GM18511 (cell line): Measurements from ENCODE around the gene CDK10.
A peak's percentile ranks its signal among the peaks of the same experiment; 100 is the strongest.
"Not testable (repeated sequence)": the region's sequence is repeated elsewhere in the genome, so short reads cannot be mapped to it uniquely, and the experiment has no call there.

Source experiments
- ATAC-seq: cut with Tn5 transposase; IDR thresholded peaks from one replicate; pipeline ENCODE4 v1.9.1; 2021; ENCODE audit warnings: mild to moderate bottlenecking, moderate library complexity; ENCODE audit not compliant: unreplicated experiment

The CDK10 gene

DNA sequence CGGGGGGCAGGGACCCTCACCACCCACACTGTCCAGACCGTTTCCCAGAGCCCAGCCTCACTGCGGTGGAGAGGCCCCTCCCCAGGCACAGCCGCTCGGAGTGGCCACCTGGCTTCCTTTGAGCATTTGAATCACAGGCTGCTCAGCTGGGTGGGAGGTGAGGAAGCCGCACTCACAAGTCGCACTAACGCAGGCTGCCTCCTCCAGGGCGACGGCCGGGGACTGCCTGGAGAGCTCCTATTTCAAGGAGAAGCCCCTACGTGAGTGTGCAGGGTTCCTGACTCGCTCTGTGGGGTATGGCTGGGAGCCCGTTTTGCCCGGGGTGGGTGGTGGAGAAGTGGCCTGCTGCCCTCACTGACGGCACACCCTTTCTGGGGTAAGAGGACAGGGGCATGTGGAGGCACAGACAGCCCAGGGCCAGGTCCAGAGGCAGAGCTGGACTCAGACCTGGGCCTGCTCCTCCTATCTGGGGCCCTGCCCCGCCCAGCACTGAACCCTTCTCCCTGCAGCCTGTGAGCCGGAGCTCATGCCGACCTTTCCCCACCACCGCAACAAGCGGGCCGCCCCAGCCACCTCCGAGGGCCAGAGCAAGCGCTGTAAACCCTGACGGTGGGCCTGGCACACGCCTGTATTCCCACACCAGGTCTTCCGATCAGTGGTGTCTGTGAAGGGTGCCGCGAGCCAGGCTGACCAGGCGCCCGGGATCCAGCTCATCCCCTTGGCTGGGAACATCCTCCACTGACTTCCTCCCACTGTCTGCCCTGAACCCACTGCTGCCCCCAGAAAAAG is 8.8 kb downstream of the CDK10 start:
- ATAC-seq: no peak

DNA sequence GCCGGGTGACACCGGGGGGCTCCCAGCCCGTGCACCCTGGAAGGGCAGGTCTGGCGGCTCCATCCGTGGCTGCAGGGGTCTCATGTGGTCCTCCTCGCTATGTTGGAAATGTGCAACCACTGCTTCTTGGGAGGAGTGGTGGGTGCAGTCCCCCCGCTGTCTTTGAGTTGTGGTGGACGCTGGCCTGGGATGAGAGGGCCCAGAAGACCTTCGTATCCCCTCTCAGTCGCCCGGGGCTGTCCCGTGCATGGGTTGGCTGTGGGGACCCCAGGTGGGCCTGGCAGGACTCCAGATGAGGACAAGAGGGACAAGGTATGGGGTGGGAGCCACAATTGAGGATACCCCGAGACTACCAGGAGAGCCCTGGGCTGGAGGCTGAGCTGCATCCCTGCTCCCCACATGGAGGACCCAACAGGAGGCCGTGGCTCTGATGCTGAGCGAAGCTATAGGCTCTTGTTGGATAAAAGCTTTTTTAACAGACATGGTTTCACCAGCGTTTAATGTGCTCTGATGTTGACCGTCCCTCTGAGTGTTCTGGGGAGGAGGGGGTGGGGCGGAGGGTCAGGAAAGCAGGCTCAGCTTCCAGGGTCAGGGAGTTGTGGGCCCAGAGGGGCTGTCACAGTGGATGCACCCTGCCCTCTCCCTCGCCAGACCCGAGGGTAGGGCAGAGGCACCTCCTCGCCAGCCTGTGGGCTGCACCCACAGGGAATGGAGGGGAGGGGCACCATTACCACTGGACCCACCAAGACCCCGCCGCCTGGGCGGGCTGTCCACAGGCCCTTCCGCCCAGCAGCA is 9.6 kb downstream of the CDK10 start:
- no peak for ATAC-seq

DNA sequence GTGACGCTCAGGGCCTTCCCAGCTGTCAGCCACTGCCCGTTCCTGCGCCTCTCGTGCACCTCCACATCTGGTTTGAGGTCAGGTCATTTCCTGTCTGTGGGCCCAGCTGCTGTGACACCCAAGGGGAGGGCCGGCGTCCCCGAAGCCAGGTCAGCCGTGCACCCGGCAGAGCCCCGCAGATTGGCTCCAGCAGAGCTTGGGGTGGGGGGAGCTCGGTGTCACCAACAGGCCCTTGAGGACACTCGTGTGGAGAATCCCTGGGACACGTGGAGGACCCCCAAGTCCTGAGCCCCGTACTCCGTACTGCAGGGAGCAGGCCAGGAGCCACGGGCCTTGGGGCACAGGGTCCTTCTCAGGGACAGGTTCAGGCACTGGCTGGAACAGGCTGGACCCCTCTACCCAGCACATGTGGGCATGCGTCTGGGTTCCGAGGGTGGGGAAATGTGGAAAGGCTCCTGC is 10.2 kb downstream of the CDK10 start:
- ATAC-seq: no peak

DNA sequence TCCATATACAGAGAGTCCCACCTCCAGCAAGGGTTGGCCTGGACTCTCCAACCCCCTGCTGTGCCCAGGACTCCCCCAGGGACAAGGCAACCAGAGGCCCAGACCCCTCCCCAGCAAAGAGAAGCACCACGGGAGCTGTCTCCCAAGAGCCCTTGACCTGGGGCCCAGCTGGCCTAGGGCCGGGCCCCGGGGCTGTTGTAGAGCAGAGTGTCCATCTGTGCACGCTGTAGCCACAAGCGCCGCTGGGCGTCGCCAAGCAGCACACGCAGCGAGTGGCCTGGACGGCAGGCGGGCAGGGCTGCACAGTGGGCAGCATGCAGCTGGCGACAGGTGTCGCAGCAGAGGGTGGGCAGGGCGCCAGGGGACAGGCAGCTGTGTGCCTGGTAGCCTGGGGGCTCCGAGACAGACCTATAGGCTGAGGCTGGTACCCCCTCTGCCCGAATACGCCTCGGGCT is 10.7 kb downstream of the CDK10 start:
- ATAC-seq: no peak

DNA sequence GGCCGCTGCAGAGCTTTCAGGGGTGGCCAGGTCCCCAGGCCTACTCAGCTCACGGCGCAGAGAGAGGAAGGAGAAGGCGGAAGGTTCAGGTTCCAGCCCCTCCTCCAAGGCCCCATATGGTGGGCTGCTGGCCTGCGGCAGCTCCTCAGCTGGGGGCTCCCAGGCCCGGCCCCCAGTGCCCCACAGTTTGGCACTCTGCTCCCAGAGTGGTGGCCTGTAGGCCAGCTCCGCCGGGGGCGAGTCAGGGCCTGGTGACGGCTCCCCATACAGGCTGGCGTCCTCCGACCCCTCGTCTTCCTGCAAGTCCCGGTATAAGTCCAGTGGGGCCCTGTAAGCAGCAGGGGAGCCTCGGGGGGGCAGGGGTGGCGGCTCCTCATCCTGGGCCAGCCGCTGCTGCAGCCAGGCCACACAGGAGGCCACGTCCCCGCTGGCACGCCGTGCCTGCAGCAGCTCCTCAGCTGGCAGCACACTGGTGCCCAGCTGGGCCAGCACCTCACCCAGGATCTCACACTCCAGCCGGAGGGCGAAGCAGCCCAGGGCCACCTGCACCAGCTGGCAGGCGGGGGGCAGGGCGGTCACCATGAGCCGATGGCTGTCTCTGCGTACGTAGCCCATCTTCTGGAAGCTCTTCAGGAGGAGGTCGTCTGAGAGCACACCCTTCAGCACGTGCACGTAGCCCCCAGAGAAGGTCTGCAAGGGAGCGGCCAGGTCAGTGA is 11.3 kb downstream of the CDK10 start:
- no peak for ATAC-seq

DNA sequence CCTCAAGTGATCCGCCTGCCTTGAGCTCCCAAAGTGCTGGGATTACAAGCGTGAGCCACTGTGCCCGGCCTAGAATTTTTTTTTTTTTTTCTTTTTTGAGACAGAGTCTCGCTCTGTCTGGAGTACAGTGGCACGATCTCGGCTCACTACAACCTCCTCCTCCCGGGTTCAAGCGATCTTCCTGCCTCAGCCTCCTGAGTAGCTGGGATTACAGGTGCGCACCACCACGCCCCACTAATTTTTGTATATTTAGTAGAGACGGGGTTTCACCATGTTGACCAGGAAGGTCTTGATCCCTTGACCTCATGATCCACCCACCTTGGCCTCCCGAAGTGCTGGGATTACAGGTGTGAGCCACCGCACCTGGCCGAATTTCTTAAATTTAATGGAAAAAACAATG is 12.2 kb downstream of the CDK10 start:
- ATAC-seq: not testable (repeated sequence)

DNA sequence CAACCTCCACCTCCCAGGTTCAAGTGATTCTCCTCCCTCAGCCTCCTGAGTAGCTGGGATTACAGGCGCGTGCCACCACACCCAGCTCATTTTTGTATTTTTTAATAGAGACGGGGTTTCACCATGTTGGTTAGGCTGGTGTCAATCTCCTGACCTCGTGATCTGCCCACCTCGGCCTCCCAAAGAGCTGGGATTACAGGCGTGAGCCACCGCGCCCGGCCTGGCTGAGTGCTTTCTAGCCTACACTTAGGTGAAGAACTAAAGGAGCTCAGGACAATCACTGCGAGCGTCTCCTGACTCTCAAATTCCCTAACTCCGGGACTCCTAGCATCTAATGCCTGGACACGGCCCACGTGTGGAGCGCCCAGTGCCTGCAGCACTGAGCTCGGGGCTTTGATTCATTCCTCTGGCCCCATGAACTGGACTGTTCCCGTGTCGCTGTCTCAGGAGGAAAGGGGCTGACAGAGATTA is 13.2 kb downstream of the CDK10 start:
- not testable (repeated sequence) for ATAC-seq

DNA sequence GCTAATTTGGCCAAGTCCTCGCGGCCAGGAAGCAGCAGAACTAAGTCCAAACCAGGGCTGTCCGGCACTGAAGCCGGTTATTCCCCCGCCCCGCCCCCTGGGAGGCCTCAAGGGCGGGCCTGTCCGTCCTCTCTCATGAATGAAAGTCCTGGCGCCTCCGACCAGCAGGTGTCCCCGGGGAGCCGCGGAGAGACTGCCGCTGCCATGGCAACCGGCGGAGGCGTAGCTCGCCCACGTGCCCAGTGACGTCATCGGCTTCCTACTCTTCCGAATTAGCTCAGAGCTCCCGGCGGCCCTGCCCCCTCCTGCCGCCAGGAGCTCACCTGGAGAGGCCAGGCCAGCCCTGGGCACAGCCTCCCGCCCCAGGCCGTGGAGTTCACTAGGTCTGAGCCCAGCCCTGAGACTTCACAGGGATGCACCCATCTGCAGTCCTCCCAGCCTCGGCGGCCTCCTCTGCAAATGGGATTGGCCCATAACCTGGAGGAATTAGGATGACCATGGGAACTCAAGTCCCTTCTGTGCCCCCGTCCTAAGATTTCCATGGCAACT is 13.7 kb downstream of the CDK10 start:
- ATAC-seq: peak; percentile 39

DNA sequence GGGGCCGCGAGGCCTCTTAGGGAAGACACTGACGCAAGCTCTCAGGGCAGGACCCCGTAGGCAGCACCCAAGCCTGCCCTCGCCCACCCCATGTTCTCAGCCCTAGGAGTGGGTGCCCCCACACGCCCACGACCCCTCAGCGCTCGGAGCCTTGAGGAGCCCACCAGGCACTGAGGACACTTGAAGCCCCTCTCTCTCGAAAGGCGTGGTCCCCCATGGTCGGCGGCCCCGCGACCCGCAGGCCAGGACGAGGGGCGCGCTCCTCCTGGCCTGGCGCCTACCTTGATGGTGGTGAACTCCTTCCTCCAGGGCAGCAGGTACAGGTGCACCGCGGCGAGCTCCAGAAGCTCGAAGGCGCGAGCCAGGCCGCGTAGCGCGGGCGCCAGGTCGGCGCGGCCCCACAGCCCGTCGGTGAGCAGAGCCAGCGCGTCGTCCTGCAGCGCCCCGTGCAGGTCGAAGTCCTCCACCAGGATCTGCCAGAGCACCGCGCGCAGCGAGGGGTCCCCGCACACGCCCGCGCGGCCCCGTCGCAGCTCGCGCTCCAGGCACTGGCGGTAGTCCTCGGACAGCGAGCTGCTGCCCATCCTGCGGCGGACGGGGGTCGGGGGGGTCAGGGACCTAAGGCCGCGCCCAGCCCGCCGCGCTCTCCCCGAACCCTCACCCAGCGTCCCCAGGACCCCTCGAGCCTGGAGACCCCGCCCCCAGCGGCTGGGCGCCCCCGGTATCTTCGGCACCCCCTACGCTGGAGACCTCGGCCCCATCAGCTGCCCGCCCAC is 14.3 kb downstream of the CDK10 start:
- no peak for ATAC-seq

DNA sequence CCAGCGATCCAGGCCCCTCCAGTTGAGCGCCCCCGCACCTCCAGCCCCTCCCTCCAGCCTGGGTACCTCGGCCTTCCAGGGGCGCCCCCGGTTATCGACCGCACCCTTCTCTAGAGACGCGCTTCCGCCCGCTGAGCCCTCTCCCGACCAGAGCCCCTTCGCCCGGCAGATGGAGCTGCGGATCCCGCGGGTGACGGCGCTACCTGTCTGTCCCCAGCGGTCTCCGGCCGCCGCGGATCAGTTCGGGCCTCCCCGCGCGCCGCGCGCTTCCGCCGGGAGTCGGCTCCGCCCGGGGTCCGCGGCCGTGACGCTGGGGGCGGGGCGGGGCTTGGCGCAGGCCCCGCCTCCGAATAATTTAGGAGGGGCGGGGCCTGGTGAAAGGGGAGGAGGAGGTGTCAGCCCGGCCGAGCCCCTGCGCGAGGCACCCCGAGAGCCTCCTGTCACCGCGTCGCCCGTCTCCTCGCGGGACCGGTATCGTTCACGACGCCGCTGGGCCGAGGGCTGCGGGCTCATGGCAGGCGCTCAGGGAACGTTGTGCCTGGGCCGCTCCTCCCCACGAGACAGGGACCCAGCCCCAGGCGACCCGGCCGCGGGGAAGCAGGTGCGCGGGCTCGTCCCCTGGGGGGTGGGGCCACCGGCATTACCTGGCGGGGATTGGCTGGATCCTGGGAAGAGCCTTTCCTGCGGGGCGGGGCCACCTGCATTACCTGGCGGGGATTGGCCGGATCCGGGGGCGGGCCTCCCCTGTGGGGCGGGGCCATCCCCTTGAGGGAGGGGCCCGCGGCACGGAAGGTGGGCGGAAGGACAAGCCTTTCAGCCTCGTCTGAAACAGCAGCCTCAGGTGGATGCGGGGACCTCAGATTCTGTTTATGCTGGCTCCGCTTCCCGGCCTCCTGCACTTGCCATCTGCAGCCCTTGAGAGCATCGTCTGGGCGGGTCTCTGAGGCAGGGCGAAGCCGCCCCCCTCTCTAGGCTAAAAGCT is 15.2 kb downstream of the CDK10 start, which contains the start of gene SPATA2L:
Gene SPATA2L (minus strand): TSS at position 281 of the 982 bp plus-strand sequence. CDS start 473 bp downstream, outside the sequence.
- peak; percentile 72 for ATAC-seq

DNA sequence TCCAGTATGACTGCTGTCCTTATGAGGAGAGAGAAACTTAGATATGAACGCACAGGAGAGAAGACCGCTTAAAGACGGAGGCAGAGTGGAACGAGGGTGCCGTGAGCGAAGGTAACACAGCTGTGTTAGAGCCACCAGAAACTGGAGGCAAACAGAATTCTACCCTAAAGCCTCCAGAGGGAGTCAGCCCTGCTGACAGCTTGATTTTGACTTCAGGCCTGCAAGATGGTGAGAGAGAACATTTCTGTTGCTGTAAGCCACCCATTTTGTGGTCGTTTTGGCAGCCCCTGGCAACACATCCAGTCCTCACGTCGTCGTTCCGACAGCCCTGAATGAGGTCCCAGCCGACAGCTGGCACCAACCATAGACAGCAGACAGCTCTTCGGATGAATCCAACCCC is 17.8 kb downstream of the CDK10 start:
- no peak for ATAC-seq

DNA sequence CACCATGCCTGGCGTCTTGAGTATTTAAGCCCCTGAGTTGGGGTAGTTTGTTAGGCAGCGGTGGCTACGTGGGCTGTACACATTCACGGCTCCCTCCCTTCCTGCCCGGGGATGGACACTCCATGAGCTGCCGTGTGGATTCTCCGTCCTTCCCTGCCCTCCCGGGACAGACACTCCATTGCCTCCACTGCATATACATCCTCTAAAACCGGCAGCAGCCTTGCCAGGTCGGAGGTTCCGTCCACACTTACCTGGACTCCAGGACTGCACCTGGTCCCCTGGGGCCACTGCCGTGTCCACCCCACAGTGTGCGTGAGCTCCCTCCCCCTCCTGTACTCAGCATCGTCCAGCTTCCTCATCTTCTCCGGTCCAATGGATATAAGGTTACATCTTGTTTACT is 18.5 kb downstream of the CDK10 start:
- ATAC-seq: no peak

DNA sequence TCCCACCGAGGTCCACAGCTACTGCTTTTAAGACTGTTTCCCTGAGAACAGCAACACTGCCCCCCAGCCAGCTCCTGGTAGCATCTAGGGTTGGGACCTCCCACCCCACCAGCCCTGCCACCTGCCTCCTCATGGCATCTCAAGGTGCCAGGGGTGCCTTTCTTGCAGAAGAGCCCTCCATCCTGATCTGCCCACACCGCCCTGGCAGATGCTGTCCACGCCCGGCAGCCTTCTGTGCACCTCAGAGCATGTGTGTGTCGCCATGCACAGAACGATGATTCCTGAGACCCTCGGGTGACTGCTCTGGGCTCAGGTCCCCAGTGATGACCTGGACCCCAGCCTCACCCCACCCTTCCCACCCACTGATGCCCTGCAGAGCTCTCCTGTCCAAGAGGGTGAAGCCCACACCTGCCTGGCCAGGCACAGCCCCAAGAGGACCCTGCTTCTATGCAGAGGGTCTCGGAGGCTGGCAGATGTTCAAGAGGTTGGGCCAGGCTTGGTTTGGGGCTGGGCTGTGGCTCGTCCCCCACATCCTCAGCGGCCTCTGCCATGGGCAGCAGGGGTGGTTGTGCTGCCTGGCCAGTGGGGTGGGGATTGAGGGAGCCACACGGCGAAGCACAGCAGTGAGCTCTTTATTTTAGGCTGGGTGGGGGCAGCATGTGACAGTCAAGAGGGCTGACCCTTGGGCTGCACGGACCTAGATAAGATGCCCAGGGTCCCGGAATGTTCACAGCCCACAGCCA is 20.2 kb downstream of the CDK10 start:
- no peak for ATAC-seq

DNA sequence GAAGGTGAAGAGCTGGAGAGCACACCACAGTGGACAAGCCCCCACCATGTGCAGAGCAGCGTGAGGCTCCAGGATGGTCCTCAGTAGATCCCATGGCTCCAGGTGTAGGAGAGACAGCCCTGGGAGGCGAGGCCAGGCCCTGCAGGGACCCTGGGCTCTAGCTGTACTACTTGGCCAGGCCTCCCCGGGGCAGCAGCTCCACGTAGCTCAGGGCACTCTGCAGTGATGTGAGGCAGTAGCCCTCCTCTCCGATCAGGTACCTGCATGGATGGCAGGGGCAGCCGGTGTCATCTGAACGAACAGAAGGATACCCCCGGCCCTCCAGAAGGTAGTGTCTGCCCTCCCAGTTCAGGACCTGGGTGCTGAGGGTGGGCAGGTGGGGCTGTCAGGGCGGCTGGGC is 21.2 kb downstream of the CDK10 start:
- ATAC-seq: no peak

DNA sequence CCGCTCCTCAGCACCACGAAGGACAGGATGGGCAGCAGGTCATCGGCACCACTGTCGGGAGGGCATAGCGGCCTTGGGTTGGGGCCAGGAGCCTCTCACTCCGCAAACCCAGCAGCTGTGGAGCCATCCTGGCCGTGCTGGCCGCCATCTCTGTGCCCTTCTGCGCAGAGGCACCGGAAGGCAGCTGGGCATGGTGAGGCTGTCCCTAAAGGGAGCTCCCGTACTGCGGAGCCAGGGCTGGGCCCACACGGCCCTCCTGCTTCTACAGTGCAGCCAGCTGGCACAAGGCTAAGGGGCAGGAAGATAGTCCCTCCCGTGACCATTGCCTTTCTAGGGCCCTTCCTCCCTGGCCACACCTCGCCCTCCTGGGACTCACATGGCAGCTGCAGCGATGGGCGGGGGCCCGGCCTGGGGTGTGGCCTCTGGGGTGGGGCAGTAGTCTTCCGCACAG is 22.0 kb downstream of the CDK10 start:
- no peak for ATAC-seq

DNA sequence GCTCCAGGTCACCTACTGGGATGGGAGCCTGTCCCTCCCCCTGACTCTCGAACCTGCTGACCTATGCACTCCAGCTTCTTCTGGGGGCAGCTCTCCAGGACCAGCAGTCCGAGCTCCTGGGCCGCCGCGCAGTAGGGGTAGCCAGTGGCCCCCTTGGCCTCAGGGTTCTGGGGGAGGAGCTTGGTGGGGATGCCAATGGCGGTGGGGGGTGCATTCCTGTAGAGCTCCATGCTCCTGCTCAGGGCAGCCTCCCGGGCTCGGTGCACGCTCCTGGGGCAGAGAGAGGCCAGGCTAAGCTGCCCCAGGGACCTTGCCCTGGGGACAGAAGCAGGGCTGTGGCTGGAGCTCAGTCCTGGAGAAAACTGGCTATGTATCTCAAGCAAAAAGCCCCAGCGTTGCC is 22.7 kb downstream of the CDK10 start:
- ATAC-seq: no peak

DNA sequence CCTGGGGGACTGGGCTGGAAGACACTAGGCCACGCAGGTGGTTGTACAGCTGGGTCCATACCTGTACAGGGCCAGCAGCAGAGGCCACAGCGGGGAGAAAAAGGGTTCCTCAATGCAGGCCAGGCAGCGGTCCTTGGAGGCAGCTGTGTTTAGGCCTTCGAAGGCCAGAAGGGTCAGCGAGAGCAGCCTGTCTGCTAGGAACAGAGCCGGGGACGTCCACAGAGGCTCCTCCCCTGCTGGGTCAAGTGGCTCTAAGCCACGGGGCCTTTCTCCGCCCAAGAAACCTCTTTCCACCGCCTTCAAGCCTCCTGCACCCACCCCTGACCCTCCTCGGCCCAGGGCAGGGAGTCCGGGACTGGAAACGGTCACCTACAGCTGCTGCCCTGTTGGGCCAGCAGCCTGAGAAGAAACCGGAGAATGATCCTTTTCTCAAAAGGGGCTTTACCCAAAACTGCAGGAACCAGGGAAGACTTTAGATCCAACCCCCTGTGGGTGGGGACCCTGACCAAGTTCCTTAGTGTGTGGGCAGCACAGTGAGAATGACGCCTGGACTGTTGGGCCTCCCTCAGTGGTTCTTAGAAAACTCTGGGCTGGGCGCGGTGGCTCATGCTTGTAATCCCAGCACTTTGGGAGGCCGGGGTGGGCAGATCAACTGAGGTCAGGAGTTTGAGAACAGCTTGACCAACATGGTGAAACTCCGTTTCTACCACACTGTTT is 23.4 kb downstream of the CDK10 start:
- no peak for ATAC-seq
